Thoracic aorta (tissue), 2 donors: ENCODE results near the gene GORASP1. TPM values are rescaled to one million over a fixed set of nuclear protein-coding genes. Genes with fewer than 3 reads are reported as not detected.
A peak's percentile ranks its signal among the peaks of the same experiment; 100 is the strongest.

ENCODE experiments used
- ATAC-seq: fragments of 150-250 bp; one replicate; pipeline ENCODE4 v1.8.0; 2017; ENCODE audit warnings: low read depth; ENCODE audit not compliant: insufficient number of reproducible peaks, low FRiP score
- DNase-seq: peaks from one replicate; pipeline ENCODE4 v3.0.0-alpha.2; 2020; ENCODE audit warnings: low spot score
- H3K27ac ChIP-seq, 2 donors: fragments of 200-600 bp; sonication (generic); 1 replicate in 1 of 2; 2 replicates in 1 of 2; pipeline ENCODE4 v1.5.1; 2016; ENCODE audit warnings: mild to moderate bottlenecking in 2 of 2, moderate library complexity in 2 of 2
- H3K27me3 ChIP-seq: fragments of 200-600 bp; sonication (generic); replicated peaks from 2 replicates; pipeline ENCODE4 v1.6.0; 2016; ENCODE audit warnings: mild to moderate bottlenecking; ENCODE audit not compliant: insufficient read depth
- H3K36me3 ChIP-seq: fragments of 200-600 bp; sonication (generic); one replicate; pipeline ENCODE4 v1.5.1; 2016
- H3K4me1 ChIP-seq, 2 donors: fragments of 200-600 bp; sonication (generic); 1 replicate in 1 of 2; 2 replicates in 1 of 2; pipeline versions ENCODE4 v1.5.1 to v1.6.0; 2016; ENCODE audit warnings: low read depth in 2 of 2, mild to moderate bottlenecking in 1 of 2; ENCODE audit not compliant: control insufficient read depth in 1 of 2
- H3K4me3 ChIP-seq: fragments of 200-600 bp; sonication (generic); 2 replicates; pipeline ENCODE4 v1.5.1; 2016; ENCODE audit warnings: mild to moderate bottlenecking
- H3K9me3 ChIP-seq: fragments of 200-600 bp; sonication (generic); 2 replicates; pipeline ENCODE4 v1.5.1; 2016
- total RNA-seq, 2 donors: library from RNA; depleted of rRNA; stranded (reverse); fragments of >200 nt; gene quantifications; one replicate each; pipeline versions ENCODE4 v1.1.0 to v1.2.3, GENCODE V29; 2016
- TF ChIP-seq, protein P1 (sequence below): fragments of 200-600 bp; sonication (generic); IDR thresholded peaks from one replicate; pipeline ENCODE4 v1.5.1; 2019; ENCODE audit warnings: antibody characterized with exemption

The GORASP1 gene
- total RNA-seq, 2 donors from 2014 or later: 59.3 to 84.6 TPM

DNA sequence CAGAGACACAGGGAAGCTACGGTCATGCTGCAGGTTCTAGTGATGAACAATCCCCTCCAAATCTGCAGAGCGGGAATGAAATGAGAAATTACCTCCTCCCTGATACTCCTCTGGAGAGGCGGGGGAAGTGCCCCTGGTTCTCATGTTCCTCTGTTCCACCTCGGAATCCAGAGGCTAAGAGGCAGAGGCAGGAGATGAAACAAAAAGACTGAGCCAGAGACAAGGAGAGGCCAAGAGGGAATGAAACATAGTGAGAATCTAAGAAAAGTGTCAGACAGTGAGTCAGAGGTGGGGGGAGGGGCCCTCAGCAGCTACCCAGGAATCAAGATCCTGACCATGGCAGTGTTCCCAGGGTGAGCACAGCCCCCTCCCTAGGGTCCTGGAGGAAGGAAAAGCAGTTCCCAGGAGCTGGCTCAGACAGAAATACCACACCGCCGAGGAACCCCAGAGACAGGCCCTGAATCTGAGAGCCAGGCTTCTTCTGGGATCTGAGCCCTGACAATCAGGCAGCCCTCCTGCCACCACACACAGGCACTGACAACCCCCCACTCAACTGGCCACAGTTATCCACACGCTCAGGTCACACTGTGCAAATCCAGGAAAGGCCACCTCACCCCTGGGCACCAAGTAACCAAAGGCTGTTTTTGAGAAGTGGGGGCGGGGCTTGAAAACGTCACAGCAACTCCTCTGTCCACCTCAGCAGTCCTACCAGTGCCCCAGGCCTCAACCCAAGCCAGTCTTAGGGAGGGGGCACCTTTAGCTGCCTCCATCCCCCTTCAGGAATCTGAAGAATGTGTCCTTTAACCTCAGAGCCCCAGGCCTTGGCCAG is 43.6 kb upstream of the GORASP1 start:
- peak overlapping the region; percentile 96 for H3K4me3 ChIP-seq
- H3K27me3 ChIP-seq: no peaks in the 10 kb centered on the region
- peaks cover 44 to 63% of the 10 kb centered on the region in 2 donors for H3K4me1 ChIP-seq
- TF ChIP-seq, protein P1, sequence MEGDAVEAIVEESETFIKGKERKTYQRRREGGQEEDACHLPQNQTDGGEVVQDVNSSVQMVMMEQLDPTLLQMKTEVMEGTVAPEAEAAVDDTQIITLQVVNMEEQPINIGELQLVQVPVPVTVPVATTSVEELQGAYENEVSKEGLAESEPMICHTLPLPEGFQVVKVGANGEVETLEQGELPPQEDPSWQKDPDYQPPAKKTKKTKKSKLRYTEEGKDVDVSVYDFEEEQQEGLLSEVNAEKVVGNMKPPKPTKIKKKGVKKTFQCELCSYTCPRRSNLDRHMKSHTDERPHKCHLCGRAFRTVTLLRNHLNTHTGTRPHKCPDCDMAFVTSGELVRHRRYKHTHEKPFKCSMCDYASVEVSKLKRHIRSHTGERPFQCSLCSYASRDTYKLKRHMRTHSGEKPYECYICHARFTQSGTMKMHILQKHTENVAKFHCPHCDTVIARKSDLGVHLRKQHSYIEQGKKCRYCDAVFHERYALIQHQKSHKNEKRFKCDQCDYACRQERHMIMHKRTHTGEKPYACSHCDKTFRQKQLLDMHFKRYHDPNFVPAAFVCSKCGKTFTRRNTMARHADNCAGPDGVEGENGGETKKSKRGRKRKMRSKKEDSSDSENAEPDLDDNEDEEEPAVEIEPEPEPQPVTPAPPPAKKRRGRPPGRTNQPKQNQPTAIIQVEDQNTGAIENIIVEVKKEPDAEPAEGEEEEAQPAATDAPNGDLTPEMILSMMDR: no peak
- peak overlapping the region; percentile 97 to 100 for H3K27ac ChIP-seq
- no peaks in the 10 kb centered on the region for H3K9me3 ChIP-seq
- peak; percentile 36 for ATAC-seq
- peak; percentile 95 for DNase-seq
- peaks cover 4% of the 10 kb centered on the region for H3K36me3 ChIP-seq

DNA sequence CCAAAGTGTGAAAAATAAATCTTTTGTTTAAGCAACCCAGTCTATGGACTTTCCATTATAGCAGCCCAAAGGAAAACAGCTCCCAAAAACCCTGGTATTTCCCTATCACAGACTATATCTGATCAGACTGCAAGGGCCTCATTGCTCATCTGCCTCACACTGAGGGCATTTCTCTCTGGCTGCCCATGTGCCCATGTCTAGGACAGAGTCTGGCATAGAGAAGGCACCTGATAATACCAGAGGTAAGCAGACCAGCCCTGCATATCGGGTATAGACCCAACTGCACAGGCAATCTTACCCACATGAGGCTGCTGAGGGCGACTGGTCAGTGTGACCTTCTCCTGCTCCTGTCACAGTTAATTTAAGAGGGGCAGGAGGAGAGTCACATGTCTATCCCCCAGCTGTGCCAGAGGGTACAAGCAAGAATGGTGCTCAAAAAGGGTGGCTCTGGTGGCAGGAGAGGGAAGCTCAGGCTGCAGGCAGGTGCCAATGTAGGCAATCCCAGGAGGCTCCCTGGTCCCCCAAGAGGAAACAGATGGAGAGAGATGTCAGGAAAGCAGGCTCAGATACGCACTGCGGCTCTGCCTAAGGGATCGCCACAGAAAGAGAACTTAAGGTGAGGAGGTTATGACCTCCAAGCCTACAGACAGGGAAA is 42.8 kb upstream of the GORASP1 start:
- ATAC-seq (no peak), DNase-seq (no peak)
- Histone ChIP-seq H3K4me1 (peaks cover 50 to 71% of the 10 kb centered on the region in 2 donors), H3K36me3 (peaks cover 11% of the 10 kb centered on the region), H3K9me3 (no peaks in the 10 kb centered on the region), H3K4me3 (peak overlapping the region; percentile 96), H3K27me3 (no peaks in the 10 kb centered on the region), H3K27ac (peak overlapping the region; percentile 97 to 100)
- TF ChIP-seq, protein P1: peak; percentile 39

GRCh38 chr3:39149498-39150147 is 42.2 kb upstream of the GORASP1 start:
- Histone ChIP-seq H3K27ac (peak overlapping the region; percentile 97 to 100), H3K4me3 (peak overlapping the region; percentile 96), H3K27me3 (no peaks in the 10 kb centered on the region), H3K36me3 (peaks cover 18% of the 10 kb centered on the region), H3K4me1 (peaks cover 50 to 71% of the 10 kb centered on the region in 2 donors), H3K9me3 (no peaks in the 10 kb centered on the region)
- DNase-seq (no peak), ATAC-seq (no peak)
- TF ChIP-seq, protein P1: no peak

DNA sequence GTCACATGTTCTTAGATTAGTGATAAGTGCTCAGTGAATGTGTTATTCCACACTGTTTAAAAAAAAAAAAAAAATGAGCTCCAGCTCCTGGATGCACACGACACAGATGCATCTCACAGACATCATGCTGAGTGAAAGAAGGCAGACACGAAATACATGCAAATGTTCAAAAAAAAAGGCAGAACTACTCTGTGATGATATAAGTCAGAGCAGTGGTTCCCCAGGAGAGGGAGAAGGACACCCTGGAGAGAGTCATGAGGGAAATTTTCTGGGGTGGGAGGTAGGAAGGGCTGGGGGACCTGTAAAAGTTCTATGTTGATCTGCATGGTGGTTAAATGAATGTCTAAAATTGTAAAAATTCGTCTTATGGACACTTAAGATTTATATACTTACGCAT is 41.6 kb upstream of the GORASP1 start:
- no peak for ATAC-seq
- no peak for DNase-seq
- H3K36me3 ChIP-seq: peaks cover 24% of the 10 kb centered on the region
- H3K4me3 ChIP-seq: peak overlapping the region; percentile 64
- H3K27me3 ChIP-seq: no peaks in the 10 kb centered on the region
- H3K27ac ChIP-seq: peak overlapping the region; percentile 97 to 100
- H3K4me1 ChIP-seq: peaks cover 50 to 67% of the 10 kb centered on the region in 2 donors
- TF ChIP-seq, protein P1: no peak
- no peaks in the 10 kb centered on the region for H3K9me3 ChIP-seq
